ENCODE measurements around the gene C16orf82.

DNA sequence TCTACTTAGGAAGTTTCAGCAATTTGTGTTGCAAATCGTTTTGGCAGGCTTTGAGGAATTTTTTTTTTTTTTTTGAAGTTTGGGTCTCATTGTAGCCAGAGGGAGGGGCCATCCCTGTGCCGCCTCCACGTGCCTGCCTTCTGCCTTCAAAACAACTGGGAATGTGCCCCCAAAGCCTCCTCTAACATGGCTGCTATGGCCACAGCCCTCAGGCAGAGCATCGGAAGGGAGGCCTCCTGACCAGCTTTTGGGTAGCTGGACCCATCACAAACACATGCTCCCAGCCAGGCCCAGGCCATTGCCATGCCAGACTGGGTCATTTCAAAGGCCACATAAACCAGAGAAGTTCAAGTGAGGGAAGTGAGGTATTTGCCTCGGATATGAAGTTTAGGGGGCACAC is 21.5 kb downstream of the C16orf82 start:
- TF ChIP-seq POLR2AphosphoS5 (IDR thresholded peaks at IDR 0.05; ENCODE audit: low read depth, low read length) (no peak), TAF1 (IDR thresholded peaks at IDR 0.05; ENCODE audit: borderline replicate concordance, low read depth, low read length) (no peak)
